K562 (cell line): ENCODE data around the gene NSMF. TPM values are rescaled to one million over a fixed set of nuclear protein-coding genes. Genes with fewer than 3 reads are reported as not detected.

Experiments
- GTF2E2 ChIP-seq: fragments of 200-800 bp; sonication (Bioruptor generic); IDR thresholded peaks from 2 replicates; pipeline ENCODE4 v1.6.1; 2016; ENCODE audit warnings: missing genetic modification characterization, missing compliant biosample characterization
- KLF6 ChIP-seq: fragments of 250-450 bp; sonication (Bioruptor Pico); IDR thresholded peaks from 2 replicates; pipeline ENCODE4 v1.4.0; 2020; ENCODE audit warnings: mild to moderate bottlenecking, moderate library complexity, borderline replicate concordance
- MLLT1 ChIP-seq, 2 experiments: fragments of 450-650 bp; IDR thresholded peaks; 2 replicates each; pipeline ENCODE4 v1.6.1; 2016
- PCBP1 ChIP-seq: fragments of 200-400 bp; formaldehyde crosslinking; IDR thresholded peaks from 2 replicates; pipeline ENCODE4 v1.6.1; 2018; ENCODE audit warnings: mild to moderate bottlenecking, low read depth, low read length; ENCODE audit not compliant: poor library complexity, severe bottlenecking
- SUPT5H ChIP-seq: fragments of 450-650 bp; IDR thresholded peaks from 2 replicates; pipeline ENCODE4 v1.6.1; 2016
- THRB ChIP-seq: fragments of 450-650 bp; formaldehyde crosslinking; conservative IDR thresholded peaks from 2 replicates; pipeline ENCODE4 v1.4.0; 2022; ENCODE audit warnings: mild to moderate bottlenecking, missing genetic modification characterization
- ZBTB33 ChIP-seq: sonication (generic); formaldehyde crosslinking; IDR thresholded peaks from 2 replicates; pipeline ENCODE4 v1.8.1; 2023; ENCODE audit warnings: mild to moderate bottlenecking, missing genetic modification reagents
- ZBTB7A ChIP-seq: IDR thresholded peaks from 2 replicates; pipeline ENCODE4 v1.6.1; 2011; ENCODE audit warnings: low read depth, mild to moderate bottlenecking, low read length, moderate library complexity, borderline replicate concordance; ENCODE audit not compliant: control insufficient read depth
- polyA plus RNA-seq, 8 experiments: library from polyadenylated mRNA; depleted of rRNA in 4 of 8; stranded (reverse) in 5 of 8; unstranded in 3 of 8; fragments of >200 nt; fragmentation: Nextera tagmentation in 2 of 8; fragmentation: Illumina TruSeq in 1 of 8; extraction: Ambion mirVana in 2 of 8; extraction: Trizol in 1 of 8; gene quantifications; 2 replicates each; pipeline versions ENCODE4 v1.2.1 to v1.2.3, GENCODE V29; 2011 to 2014; ENCODE audit warnings: inconsistent platforms in 1 of 8, missing spikeins in 1 of 8
- total RNA-seq, 7 experiments: library from RNA; depleted of rRNA in 6 of 7; stranded (reverse); fragments of >200 nt in 6 of 7; fragmentation: Illumina TruSeq in 2 of 7; extraction: Trizol in 2 of 7; gene quantifications; 2 replicates each; pipeline versions ENCODE4 v1.2.1 to v1.2.3, GENCODE V29; 2011 to 2021; ENCODE audit warnings: low replicate concordance in 1 of 7

NSMF gene
- total and polyA plus RNA-seq, 9 of the 15 experiments (the other 6 are each of a cell fraction or from before 2014, with no cell fraction given), result 0.20 to 82.7 (median 29.3) TPM

- TF ChIP-seq ZBTB33 (CRISPR knock-in tag) (peak; percentile 89), THRB (CRISPR knock-in tag) (0 out of 2 replicates have a peak, but pooled peaks have one; percentile 24), MLLT1 (IDR thresholded peaks at IDR 0.05) (0 out of 4 replicates have a peak, but pooled peaks of 1 of the 2 experiments have one; percentile 33), SUPT5H (peak; percentile 22; the same call in 1 of the 2 replicates), PCBP1 (peak; percentile 61), KLF6 (CRISPR knock-in tag) (0 out of 2 replicates have a peak, but pooled peaks have one; percentile 34), GTF2E2 (tag) (no peak), ZBTB7A (peak; percentile 11; the same call in 1 of the 2 replicates)
Observed at GRCh38 chr9:137453643-137454081, 5.5 kb downstream of the NSMF start (continued).
